RKO (cell line): ENCODE data around the gene SEPTIN2.
A peak's percentile ranks its signal among the peaks of the same experiment; 100 is the strongest.
"Not testable (repeated sequence)": the region's sequence is repeated elsewhere in the genome, so short reads cannot be mapped to it uniquely, and the experiment has no call there.

ENCODE experiments used
- DNase-seq: peaks from one replicate; pipeline ENCODE4 v3.0.0-alpha.2; 2016; ENCODE audit warnings: low spot score

SEPTIN2 gene

DNA sequence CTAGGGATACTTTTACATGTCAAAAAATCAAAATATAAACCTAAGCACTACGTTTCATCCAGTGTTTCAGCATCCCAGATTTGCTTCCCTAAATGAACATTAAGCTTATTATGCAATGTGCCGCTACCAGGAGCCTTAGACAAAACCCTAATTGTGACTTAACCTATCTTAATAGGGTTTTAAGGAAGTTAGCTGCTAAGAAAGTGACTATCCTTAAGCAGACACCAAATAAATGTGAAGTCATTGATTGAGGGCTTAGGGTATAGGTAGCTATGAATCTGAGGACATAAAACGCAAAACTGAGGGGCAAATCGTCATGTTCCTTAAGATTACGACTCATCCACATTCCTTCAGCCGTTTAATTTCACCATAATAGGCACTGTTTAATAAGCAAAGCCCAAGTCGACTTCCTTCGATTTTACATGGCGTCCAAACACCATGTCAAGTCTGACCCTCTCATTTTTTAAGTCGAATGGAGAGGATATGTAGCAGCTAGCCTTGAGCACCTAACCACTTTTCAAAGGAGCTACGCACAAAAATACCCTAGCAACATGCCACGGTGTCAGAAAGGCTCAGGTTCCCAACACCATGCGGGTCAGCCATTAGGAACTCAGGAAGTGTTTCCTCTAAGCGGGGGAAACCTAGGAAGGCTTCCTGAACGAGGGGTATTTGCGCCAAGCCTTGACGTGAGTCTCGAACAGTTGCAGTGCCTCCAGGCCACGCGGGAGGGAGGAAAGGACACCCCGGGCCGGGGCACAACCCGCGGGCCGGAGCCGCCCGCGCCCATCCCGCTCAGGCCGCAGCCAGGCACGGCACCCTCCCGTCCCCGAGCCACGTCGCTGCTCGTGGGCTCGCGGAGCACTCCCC, 1.3 kb upstream of the SEPTIN2 start:
- DNase-seq: peak; percentile 71

DNA sequence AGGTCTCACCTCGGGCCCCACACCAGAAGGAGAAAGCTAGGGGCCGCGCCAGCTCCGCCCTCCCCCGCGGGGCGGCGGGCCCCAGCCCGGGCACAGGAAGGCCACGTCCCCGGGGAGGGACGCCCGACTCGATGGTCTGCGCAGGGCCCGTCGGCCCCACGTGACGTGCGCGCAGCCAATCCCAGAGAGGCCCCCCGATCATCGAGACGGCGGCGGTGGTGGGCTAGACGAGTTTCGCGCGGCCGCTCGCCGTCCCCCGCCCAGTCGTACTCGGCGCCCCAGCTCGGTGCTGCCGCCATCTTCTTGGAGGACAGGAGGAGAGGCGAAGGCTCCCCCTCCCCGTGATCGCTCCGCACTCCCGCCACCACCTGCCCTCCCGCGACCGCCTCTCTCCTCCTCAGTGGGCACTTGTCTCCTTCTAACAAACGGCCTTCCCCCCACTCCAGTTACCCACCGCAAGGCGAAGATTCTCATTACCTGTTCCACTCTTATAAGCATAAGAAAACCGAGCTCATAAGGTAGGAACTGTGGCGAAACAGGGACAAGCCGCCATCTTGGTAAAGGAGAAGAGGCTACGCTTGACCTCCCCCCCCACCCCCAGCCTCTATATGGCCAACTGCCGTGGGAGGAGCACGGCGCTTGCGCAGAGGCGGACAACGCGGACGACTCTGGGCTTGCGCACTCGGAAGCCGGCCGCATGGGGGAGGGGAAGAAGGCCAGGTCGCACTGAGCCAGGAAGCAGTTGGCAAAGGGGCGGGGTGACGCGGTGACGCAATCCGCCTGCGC, 439 bp upstream of the SEPTIN2 start, which contains the start of gene HDLBP:
TSS of gene HDLBP (minus strand) at position 580 of the 786 bp plus-strand sequence. CDS start 48,803 bp downstream, outside the sequence.
- DNase-seq: peak; percentile 97

DNA sequence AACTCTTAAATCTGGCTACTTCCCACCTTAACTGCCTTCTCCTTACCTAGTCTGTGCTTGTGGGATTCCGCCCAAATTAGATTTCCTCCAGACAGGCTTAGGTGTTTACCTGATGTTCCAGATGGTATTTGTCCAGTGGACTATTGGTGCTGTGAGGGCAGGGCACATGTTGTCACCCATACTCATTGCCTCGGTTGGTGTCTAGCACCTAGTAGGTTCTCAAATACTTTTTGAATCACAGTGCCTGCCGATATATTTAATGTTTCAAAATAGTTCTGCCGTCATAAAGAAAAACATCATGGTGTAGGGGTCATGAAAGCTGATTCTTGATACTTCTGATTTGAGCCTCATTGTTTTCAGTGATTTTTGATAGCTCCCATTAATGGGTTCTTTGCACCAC, 1.1 kb downstream of the SEPTIN2 start:
- peak; percentile 12 for DNase-seq

DNA sequence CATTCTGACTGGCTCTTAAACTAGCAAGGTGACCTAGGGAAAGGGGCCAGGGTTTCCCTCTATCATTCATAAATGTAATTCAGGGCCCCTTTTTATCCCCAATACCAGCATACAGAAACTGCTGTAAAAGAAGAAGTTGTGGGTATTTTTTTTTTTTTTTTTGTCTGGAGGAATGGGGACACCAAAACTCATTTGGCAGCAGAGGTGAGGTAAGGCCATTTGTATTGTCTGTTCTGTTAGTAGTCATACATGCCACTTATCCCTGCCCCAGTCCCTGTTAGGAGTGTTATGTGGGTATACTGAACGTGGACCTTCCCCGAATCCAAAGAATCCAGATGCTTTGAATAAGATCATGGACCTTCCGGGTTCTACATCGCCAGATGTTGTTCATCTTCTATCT, 1.7 kb downstream of the SEPTIN2 start:
- DNase-seq: peak; percentile 54

DNA sequence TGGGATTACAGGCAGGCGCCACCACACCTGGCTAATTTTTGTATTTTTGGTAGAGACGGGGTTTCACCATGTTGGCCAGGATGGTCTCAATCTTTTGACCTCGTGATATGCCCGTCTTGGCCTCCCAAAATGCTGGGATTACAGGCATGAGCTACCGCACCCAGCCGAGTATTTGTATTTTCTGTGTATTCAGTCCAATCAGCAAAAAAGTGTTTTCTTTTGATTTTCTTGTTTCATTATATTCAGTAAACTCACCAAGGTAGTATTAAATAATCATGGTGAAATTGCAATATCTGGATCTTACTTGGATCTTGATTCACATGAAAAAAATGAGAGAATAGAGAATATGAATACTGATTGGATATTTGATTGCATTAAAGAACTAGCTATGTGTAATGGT, 3.1 kb downstream of the SEPTIN2 start:
- not testable (repeated sequence) for DNase-seq

DNA sequence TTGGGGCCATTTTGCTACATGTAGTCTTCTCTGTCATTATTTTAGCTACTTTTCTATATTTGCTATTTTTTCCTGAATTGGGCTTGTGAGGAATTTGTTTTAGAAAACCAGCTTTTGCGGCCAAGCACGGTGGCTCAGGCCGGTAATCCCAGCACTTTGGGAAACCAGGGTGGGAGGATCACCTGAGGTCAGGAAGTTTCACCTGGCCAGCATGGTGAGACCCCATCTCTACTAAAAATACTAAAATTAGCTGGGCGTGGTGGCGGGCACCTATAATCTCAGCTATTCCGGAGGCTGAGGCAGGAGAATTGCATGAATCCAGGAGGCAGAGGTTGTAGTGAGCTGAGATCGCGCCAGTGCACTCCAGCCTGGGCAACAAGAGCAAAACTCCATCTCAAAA, 4.7 kb downstream of the SEPTIN2 start:
- no peak for DNase-seq

DNA sequence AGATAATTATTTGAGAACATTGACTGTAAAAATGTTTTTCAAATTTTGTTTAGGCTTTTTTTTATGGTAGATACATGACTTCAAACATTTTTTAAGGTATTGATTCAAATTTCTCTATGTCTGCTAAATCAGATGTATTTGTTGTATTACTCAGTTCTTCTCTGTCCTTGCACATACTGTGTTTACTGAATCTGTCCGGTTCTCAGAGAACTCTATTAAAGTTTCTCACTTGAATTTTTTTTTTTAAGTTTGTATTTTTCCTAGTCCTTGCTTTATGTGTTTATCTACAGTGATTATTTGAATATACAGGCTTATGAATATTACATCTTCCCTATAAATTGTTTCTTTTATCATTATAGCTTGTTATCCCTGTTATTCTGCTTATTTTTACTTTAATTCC, 5.3 kb downstream of the SEPTIN2 start:
- DNase-seq: no peak

DNA sequence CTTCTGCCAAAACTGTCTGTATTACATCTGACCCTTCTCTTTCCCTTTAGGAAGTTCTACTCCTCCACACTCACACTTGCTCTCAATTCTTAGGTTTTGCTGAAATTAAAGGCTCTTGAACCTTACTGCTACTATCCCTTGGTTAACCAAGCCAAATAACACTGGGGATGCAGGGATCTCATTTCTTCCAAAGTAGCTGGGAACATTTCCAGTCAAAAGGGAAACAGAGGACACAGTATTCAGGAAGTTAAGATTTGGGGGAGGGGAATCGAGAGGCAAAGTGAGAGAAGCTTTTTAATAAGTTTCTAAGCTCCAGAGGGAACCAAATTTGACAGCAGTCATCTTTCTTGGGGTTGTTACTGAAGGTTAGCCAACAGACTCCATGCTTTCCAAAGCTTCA, 6.2 kb downstream of the SEPTIN2 start:
- DNase-seq: no peak

DNA sequence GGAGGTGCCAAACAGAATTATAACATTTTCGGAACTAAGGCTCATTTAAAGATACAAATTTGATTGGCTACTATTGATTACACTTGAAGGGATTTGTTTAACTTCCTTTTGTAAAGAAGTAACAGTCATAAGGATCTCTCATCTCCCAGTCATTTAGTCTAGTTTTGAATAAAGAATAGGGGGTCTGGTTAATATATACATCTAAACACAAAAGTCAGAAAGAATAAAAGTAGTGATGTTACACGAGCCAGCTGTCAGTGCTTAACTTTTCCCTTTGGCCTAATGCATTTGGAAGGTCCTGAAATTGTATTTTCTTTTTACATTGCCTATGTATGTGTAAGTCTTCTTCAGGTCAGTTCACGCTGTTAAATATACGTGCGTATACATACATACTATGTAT, 8.1 kb downstream of the SEPTIN2 start:
- DNase-seq: no peak

DNA sequence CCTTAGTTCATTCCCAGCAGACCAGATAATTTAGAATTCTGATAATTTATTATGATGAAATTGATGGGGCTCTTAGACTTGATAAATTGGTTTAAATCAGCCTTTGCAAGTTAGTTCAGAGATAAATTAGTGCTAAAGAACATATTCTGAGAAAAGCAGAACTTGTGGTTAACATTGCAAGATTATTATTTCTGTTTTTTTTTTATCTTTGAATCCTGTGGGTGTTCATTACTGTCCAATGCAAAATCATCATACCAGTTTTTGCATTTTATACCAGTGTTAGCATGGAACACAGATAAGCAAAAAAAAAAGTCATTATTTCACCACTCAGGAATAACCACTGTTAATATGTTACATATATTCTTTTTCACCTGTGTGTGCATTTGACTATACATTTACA, 9.1 kb downstream of the SEPTIN2 start:
- no peak for DNase-seq

DNA sequence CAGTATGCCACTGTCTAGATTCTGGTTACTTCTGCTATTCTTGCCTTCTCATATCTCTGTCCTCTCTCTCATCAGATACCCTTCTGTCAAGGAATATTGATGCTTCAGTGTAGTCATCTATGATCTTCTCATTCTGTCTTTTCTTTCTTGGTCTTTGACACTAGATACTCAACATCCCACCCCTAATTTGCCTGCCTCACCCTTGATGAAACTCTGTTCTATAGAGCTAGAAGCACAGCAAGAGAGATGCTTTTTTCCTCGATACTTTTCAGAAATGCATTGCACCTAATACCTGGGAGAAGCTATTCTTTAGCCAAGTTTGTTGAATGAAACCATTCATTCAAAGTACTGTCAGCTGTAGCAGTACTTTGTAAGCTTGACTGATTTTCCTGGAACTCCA, 9.5 kb downstream of the SEPTIN2 start:
- no peak for DNase-seq

DNA sequence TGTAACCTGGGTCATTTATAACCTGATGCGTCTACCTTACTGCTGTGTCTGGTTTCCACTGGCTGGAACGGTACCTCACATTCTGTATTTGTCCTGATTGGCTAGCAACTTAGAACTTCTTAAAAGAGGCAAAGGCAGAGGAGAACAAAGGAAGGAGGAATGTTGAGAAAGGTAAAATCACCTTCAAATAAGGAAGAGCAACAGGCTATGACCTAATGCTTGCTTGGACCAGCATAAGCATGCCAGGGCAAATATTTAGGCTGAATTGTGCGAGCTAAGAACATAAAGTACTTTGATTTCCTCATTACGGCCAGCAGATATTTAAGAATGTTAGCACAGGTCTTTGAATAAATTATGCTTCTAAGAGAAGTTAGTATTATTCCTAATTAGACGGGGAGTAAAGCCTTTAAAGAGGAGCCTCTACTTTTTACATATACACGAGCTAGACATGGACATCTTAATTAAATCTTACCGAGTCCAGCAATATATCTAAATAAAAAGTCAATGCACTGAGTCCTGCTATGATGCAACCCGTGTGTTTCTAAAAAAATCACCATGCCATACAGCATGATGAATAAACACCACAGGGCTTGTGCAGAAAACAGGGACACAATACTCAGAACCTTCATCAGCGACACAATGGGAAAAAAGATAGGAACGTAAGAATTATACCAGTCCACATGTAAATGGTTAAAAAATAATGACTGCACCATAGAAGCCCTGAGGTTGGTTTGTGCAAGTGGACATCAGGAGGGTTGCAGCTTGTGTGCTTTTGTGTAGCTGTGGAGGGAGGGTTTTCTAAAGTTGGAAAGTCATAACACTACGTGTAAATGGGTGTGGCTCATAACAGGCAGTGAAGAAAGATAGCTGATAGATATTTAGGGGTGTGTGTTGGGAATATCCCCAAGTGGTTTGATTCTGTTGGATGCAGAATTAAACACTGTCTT, 14.2 kb downstream of the SEPTIN2 start:
- DNase-seq: no peak

DNA sequence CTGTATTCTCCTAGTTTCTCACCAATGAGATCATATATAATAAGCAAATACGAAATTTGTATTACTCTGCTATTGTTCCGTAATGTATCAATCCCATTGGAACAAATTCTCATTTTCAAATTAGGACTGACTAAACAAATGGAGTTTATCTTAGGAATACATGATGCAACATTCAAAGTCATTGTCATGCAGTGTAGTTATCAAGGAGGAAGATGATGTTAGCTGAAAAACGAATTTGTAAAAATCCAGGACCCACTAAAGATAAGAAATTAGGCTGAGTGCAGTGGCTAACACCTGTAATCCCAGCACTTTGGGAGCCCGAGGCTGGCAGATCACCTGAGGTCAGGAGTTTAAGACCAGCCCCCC, 14.9 kb downstream of the SEPTIN2 start:
- DNase-seq: no peak

DNA sequence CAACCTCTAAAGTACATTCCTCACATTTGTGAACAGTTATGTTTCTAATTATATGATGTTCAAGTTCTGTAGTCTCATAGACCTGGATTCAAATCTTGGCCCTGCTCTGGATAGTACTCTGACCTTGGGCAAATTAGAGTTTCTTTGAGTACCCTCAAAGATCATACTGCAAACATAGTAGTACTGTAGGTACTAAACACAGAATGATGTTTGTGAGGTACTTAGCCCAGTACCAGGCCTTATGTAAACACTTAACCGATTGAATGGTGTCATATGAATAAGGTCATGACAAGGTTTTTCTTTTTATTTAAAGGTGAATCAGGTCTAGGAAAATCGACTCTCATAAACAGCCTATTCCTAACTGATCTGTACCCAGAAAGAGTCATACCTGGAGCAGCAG, 19.1 kb downstream of the SEPTIN2 start:
- DNase-seq: no peak

DNA sequence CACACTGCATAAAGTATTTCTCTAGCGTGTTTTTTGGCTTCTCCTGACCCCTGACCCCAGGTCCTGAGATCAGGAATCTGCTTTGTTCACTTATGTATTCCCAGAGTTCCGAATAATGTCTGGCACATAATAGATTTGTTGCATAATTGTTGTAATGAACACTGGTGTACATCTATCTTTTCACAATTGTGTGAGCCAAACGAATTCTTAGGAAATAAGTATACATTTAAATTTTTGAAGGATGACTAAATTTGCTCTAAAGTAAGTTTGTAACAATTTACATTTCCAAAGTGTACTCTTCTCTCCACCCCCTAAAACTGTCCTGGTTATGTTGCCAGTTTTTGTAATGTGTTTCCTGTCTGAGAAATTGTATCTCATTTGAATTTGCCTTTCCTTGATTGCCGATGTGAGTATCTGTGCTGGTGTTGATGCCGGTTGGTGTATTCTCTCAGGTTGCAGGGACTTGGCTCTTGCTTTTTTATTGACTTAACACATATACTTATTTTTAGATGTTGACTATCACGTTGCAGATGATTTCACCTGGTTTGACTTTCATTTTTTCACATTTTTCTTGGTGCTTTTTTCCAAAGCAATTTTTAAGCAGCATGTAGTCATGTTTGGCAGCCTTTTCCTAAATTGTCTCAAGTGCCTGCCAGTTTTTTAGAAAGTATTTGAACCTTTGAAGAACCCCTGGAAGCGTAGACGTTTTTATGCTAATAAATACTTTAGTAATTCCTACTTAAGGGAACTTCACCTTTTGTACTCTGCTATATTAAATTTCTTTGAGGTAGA, 24.3 kb downstream of the SEPTIN2 start:
- DNase-seq: no peak

DNA sequence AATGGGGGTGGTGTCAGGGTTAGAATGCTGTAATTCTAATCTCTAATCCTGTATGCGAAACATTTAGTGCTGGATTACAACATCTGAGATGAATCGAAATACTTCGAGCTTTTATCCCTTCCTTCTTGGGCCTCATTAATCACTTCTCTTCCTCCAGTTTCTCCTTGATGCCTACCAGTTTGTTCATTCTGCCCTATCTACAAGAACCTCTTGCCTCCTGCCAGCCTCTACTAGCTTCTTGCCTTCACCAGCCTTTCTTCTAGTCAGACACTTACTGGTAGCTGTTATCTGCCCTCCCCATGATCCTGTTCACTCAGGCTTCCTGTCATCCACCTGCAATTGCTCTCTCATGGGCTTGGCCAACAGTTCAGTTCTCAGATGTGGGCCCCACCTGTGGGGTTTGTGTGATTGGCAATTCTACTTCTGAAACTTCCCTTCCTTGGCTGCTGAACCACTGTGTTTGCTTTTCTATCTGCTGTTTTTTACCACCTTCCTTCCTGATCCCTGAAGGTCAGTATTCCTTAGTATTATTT, 25.0 kb downstream of the SEPTIN2 start:
- no peak for DNase-seq

DNA sequence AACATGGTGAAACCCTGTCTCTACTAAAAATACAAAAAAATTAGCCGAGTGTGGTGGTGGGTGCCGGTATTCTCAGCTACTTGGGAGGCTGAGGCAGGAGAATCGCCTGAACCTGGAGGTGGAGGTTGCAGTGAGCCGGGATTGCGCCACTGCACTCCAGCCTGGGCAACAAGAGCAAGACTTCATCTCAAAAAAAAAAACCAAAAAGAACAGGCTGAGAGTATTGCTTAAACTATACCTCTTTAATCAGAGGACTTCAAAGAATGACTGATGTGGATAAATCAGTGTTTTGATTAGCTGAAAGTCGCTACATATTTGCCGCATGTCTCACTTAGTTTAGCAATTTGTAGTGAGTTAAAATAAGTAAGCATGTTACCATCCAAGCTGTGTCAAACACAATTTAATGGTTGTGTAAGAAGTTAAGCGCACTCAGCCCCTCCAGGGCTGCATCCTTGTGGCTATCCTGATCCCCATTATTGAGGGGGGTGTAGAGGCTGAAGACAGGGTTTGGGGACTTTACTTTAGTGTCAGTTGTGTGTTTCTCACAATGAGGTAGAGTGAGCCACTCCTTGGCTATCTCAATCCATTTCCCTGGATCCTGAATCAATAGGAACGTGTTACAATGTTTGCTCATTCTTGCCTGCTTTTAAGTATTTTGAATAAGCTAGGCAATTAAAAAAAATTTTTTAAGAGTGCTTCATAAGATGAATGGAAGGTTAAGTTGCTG, 29.4 kb downstream of the SEPTIN2 start:
- DNase-seq: no peak

DNA sequence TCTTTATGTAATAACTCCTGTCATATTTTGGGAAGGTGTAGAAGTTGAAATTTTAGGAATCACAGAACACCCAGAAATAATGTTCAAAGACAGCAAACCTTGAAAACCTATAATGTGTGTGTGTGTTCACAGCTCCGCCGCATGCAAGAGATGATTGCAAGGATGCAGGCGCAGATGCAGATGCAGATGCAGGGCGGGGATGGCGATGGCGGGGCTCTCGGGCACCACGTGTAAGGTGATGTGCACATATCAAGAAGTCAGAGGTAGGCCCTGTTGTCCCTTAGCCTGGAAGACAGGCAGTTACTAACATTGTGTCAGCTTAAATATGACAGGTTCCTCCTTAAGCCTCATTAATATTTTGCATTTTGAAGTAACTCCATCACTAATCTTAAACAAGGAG, 34.2 kb downstream of the SEPTIN2 start:
- no peak for DNase-seq

DNA sequence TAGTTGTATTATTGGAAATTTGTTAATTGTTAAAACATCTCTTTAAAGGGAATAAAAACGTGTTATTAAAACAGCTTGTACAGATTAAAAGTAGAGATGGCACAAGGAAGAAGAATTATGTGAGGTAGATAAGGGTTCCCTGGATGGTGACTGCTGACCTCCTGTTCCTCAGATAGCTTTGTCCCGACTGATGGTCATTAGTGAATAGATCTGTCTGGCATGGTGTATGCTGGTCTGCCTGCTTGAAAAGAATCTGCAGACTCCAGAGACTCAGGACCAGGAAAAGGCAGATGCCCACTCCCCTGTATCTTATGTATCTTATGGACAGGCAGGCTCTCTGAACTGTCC, 34.8 kb downstream of the SEPTIN2 start:
- DNase-seq: no peak

DNA sequence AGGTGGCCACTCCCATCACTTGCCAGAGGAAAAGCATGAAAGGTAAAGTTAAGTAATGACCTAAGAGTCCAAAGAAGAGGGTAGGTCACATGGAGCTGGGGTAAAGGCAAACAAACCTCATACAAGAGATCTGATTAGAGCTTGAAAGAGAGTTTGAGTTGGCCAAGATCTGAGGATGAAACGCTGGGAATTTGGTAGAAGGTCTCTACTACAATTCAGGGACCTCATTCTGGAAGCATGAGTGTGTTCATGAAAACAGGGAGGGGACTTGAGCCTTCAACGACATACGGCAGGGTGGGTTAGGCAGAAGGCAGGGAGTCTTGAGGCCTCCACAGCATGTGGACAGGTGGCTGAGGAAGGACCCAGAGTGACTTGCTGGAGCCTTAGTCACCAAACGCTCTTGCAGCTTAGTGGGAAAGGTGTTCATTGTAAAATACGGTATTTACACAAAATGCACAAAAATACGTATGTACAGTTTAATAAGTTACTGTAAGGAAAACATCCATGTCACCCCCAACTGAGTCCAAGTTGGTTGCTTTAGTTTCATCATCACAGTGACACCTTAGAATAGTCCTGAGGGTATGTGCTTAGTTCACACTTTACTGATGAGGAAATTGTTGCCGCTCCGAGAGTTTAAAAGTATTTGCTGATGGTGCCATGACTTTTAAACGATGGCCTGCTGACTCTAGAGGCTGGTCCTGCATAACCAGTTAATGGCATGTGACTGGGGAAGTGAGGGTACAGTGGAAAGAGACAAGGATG, 35.3 kb downstream of the SEPTIN2 start:
- no peak for DNase-seq
